Fibroblast of skin of back (primary cell): ENCODE results near the gene ATP7B. TPM values are rescaled to one million over a fixed set of nuclear protein-coding genes. Genes with fewer than 3 reads are reported as not detected.
"Not testable (repeated sequence)": the region's sequence is repeated elsewhere in the genome, so short reads cannot be mapped to it uniquely, and the experiment has no call there.

Source experiments
- DNase-seq: peaks from one replicate; pipeline ENCODE4 v3.0.0-alpha.2; 2013
- polyA plus RNA-seq, 2 experiments: library from polyadenylated mRNA; unstranded; fragments of 120-200 nt; gene quantifications; one replicate each; pipeline ENCODE4 v1.2.1, GENCODE V29; 2013; ENCODE audit not compliant: insufficient read length in 2 of 2

Gene ATP7B
- polyA plus RNA-seq (2013, experiment 1 of 2; ENCODE audit: insufficient read length) = 4.6 TPM
- 9.2 TPM for polyA plus RNA-seq (2013, experiment 2 of 2; ENCODE audit: insufficient read length)

DNA sequence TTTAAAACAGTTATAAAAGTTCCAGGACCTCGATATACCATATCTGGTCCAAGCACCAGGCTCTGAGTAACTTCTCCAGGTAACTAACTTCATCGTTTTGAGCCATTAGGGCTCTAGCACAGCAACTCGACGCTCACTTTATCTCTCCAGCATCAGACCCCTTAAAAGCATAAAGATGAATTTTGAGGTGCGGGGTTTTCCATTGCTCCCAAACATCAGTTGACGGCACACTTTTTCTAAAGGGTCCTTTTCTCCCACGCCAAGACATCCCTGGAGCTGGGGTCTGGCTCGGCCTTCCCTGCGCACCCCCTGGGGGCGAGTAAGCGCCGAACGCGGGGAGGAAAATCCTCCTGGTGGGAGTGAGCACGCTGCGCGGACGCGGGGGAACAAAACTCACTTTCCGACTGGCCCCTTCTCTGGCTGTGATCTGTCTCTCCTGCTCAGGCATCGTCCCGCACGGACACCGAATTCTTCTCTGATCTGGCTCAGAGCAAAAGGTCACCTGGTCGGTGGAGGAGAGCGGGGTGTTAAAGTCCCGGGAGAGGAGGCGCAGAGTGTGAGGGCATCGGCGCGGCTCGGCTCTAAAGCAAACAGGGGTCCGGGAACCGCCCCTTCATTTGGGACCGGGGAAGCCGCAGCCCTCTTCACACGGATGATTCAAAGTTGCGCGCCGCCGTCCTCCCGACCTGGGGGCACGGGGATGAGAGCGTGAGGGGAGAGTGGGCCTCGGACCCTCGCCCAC is at the start of gene ATP7B:
Gene ATP7B (minus strand): TSS at position 561 of the 742 bp plus-strand sequence. CDS start 113 bp downstream, at position 448.
- DNase-seq = peak; percentile 29

DNA sequence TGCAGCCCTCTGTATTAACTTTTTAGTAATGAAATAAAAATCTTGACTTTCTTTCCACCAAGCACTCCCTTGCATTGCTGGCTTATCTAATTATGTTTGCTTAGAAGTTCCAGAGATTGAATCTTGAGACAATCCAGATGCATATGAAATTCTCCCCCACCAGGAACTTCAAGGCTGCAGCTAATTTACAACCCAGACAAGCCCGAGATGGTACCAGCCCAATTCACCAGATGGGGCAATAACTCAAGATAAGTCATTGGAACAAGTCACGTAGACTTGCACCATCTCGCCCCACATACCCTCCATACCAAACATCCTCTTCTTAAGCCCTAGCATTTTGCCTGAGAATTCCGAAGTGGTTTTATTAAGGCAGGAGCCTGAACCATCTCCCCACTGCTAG is 42.2 kb upstream of the ATP7B start:
- no peak for DNase-seq

DNA sequence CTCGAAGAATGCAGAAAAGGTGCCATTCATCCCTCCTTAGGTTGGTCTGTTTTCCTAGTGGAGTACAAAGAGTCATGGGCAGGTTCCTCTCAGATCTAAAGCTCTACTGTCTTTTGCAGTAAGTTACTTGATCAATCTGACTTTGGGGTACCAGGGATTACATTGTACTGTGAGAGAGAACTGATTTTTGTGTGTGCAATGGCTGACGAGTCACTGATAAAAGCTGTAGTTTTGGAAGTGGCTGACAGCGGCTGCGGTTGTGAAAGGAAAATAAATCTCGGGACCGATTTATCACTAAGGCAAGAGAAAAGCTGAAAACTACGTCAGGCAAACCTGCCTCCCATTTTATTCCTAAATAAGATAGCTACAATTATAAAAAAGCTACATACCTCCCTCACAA is 40.1 kb upstream of the ATP7B start:
- no peak for DNase-seq

DNA sequence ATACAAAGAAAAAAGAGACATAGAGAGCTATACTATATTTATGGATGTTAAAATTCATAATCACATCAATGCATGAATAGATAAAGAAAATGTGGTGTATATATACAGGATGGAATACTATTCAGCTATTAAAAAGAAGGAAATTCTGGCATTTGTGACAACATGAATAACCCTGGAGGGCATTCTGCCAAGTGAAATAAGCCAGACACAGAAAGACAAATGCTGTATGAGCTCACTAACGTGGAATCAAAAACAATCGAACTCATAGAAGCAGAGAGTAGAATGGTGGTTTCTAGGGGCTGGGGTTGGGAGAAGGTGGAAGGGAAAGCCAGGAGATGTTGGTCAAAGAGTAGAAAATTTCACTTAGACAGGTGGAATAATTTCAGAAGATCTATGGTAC is 37.3 kb upstream of the ATP7B start:
- peak; percentile 50 for DNase-seq

DNA sequence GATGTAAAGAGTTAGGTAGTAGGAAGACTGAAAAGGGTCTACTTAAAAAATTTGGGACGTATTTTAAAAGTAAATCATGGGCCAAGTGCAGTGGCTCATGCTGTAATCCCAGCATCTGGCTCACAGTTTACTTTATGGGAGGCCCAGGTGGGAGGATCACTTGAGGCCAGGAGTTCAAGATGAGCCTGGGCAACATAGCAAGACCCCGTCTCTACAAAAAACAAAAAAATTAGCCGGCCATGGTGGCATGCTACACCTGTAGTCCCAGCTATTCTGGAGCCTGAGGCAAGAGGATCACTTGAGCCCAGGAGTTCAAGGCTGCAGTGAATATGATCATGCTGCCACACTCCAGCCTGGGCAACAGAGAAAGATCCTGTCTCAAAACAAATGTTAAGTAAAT is 36.2 kb upstream of the ATP7B start:
- DNase-seq = no peak

DNA sequence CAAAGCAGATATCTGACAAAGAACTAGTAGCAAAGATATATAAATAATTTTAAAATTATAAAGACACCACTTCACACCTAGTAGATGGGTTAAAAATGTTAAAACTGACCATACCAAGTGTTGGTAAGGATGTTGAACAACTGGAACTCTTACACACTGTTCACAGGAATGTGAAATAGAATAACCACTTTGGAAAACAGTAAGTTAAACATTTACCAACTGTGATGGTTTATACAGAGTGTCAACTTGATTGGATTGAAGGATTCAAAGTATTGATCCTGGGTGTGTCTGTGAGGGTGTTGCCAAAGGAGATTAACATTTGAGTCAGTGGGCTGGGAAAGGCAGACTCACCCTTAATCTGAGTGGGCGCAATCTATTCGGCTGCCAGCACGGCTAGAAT is 32.4 kb upstream of the ATP7B start:
- no peak for DNase-seq

DNA sequence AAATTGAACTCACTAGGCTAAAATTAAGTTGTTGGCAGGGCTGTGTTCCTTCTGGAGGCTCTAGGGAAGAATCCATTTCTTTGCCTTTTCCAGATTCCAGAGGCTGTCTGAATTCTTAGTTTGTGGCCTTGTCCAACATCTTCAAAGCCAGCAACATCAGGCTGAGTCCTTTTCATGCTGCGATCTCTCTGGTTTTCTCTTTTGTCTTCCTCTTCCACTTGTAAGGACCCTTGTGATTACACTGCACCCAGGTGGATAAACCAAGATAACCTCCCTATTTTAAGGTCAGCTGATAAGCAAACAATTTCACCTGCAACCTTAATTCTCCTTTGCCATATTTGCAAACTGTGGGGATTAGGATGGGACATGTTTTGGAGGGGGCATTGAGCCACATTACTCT is 24.8 kb upstream of the ATP7B start:
- DNase-seq = no peak

DNA sequence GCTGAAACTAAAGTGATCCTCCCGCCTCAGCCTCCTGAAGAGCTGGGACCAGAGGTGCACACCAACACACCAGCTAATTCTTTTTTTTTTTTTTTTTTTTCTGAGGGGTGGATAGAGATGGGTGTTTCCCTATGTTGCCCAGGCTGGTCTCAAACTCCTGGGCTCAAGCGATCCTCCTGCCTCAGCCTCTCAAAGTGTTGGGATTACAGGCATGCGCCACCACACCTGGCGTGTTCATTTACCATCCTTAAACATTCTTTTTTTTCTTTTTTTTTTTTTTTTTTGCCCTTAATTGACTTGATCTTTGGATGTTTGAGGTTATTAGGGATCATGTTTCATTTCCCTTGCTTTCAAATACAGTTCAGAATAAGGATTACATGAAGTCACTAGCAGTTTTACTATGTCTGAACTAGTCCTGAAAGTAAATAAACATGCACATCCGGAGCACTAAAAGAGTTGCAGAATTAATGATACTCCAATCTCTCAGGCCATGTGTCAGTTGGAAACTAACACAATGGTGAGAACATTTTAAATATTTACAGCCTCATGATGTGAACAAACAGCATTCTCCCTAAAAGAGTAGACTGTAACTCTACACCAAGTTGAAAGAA is 23.5 kb upstream of the ATP7B start:
- no peak for DNase-seq

DNA sequence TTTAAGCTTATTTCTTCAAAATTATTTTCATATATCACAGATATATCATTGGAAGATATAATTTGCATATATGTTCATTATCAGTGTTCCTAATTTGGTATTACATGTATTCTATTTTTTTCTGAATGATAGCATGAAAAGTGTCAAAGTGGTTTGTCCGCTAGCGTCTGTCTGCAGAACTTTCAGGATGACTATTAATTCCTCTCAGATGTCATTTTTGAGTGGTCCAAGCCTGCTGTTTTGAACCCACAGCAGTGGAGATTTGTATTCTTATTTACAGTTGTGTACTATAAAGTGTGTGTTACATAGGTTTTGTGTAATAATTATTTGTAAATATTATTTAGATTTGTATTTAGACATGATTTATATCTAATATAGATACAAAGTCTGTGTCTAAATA is 21.8 kb upstream of the ATP7B start:
- DNase-seq = no peak

DNA sequence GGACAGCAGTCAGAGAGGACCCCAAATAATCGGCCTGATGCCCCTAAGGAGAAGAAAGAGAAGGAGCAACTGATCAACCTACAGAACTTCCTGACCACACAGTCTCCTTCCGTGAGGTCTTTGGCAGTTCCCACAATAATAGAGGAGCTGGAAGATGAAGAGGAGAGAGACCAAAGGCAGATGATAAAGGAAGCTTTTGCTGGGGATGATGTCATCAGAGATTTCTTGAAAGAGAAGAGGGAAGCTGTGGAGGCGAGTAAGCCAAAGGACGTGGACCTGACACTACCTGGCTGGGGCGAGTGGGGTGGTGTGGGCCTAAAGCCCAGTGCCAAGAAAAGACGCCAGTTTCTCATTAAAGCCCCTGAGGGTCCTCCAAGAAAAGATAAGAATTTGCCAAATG is 19.2 kb upstream of the ATP7B start:
- DNase-seq = not testable (repeated sequence)

DNA sequence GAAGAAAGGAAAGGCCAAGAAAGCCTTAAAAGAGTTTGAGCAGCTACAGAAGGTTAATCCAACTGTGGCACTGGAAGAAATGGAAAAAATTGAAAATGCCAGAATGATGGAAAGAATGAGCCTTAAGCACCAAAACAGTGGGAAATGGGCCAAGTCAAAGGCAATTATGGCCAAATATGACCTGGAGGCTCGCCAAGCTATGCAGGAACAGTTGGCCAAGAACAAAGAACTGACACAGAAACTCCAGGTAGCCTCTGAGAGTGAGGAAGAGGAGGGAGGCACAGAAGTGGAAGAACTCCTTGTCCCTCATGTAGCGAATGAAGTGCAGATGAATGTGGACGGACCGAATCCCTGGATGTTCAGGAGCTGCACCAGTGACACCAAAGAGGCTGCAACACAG is 18.3 kb upstream of the ATP7B start:
- DNase-seq = no peak

DNA sequence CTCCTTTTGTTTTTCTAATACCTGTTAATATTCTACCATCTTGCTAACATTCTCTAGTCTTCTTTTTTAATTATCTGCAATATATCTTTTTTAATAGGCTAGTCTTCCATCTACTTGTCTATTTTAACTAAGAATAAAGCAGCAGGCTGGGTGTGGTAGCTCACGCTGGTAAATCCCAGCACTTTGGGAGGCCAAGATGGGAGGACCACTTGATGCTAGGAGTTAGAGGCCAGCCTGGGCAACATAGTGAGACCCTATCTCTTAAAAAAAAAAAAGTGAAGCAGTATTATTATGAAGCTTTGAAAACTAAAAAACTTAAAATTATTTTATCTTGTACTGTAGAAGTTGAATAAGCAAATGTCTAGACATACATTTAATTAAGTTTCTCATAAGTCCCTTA is 16.6 kb upstream of the ATP7B start:
- no peak for DNase-seq

DNA sequence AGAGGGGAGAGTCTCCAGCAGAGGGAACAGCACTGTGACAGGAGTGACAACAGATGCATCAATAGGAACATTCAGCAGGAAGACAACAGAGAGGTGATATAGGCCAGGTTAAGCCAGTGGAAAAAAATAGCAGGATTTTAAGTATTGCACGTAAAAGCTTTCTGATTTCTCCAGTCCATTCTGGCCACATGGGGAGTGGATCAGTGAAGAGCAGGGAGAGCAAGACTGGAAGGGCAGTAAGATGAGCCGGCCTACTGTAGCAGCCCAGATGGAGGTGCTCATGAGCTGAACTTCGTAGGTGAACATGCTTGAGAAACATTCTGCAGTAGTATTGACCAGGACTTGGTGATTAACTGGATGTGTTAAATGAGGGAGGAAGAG is 15.0 kb upstream of the ATP7B start:
- DNase-seq = no peak

DNA sequence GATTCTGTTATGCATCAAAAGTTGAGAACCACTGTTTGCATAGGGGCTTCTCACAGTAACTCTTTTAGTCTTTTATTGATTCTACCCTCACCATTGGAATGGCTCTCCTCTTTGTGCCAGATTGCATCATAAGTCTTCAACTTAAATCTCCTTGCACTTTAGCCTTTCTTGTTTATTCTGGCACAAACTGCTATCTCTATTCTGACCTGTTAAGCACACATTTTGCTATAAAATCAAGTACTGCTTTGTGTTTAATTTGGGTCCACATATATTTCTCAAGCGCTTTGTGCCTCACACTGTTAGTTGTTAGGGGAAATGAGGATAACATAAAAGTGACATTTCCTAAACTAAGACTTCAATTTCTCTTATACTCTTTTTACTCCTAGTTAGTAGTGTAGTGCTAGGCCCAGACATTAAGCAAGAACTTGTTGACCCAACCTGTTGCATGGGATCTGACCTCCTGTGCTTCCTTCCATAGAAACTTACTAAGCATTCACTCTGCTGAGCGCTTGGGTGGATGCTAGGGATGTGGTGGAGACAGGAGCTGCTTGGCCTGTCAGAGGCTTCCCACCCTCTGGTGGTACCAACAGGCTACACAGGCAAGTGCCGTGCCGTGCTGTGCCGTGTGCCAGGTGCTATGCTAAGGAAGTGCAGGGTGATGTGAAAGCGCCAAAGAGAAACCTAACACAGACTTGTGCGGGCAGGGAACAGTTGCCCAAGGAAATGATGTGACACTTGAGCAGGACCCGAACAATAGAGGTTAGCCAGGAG is 14.4 kb upstream of the ATP7B start:
- DNase-seq = no peak

DNA sequence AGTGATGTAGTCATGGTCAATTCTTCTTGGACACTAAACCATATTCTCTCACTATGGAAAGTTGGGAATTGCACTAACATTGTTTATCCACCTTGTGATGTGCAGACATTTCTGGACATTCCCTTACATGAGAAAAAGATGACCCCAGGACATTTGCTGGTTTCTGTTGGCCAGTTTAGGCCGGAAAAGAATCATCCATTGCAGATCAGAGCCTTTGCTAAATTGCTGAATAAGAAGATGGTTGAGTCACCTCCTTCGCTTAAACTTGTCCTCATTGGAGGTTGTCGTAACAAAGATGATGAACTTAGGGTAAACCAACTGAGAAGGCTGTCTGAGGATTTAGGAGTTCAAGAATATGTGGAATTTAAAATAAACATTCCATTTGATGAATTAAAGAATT is 13.2 kb upstream of the ATP7B start, which contains the start of gene UTP14C:
Gene UTP14C (plus strand): TSS at position 211 of the 400 bp plus-strand sequence. CDS start 4,114 bp downstream, outside the sequence.
- no peak for DNase-seq

DNA sequence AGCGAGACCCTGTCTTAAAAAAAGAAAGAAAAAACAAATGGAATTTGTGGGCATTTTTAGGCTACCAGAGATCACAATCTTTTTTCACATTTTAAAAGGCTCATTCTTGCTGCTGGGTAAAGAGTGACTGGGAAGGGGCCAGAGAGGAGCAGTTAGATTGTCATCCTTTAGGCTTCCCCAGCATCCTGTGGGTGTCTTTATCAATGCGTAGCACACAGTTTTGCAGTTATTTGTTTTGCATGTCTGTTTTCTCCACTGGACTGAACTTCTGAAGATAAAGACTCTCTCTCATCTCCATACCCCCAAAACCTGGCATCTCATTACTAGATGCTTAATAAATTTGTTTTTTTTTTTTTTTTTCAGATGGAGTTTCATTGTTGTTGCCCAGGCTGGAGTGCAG is 11.1 kb upstream of the ATP7B start:
- DNase-seq = no peak

DNA sequence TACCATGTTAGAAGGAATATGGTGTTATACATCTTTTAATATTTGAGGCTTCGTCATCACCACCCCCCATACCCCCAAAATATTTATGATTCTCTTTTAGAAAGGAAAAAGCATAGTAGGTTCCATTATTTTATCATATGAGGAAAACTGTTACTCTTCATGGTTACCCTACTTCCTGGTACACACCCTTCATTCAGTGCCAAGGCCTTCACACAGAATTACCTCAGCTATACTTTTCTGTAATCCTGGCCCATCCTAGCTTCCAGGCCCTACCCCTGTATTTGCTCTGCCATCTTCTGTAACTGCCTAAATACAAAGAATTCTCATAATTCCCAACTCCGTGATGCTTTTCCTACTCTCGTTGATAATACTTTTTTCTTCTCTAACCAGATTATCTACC is 8.9 kb upstream of the ATP7B start:
- no peak for DNase-seq

DNA sequence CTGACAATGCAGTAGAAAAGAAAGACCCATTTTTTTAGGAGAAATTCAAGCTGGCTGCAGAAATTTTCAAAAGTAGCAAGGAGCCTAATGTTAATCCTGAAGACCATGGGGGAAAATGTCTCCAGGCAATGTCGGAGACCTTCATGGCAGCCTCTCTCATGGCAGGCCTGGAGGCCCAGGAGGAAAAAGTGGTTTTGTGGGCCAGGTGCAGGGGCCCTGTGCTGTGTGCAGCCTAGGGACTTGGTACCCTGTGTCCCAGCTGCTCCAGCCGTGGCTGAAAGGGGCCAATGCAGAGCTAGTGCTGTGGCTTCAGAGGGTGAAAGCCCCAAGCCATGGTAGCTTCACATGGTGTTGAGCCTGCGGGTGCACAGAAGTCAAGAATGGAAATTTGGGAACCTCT is 5.0 kb upstream of the ATP7B start:
- no peak for DNase-seq

DNA sequence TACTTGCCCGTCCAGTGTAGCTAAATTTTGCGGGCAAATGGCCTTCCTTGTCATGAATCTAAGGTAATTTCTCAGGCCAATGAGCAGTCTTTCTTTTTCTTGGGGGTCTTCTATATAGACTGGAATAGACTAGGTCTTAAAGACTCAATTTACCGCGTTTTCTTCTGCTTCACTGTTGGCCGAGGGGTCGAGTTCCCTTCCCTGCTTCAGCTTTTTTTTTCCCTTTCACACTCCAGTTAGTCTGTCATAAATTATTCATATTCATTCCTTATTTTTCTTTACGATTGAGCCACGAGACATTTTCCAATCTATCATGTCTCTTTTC is 1.2 kb upstream of the ATP7B start:
- DNase-seq = no peak

DNA sequence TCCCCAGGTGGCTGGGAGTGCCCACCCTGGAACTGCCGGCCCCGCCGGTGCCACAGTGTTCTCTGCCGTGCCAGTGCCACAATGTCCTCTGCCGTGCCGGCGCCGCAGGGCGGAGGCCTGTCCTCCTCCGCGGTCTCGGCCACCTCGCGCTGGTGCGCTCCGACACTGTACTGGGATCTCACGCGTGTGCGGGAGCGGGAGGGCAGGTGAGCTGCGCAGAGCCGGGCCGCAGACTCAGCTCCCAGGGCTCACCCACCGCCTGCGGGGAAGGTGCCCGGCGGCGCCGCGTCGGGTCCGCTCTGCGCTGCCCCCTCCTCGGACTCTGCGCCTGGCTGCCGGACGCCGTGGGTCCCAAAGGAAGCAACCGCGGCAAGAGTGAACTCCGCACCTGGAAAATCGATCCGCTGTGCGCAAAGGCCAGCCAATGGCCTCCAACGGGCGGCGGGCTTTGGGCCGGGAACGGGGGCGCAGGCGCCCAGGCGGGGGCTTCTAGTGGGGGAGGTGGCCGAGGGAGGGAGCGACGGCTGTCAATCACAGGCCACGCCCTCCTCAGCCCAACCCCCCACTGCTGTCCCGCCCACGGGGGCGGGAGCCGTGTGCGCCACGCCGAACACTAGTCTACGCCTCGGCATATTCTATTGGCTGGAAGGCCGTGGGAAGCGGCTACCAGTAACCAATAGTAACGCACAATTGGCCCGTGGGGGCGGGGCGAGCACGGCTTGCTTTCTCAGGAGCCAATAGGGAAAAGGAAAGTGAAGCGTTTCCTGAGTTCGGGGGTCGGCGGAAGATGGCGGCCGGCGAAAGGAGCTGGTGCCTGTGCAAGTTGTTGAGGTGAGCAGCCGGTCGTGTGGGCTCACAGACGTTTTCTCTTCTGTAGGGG is 622 bp upstream of the ATP7B start, which contains the start of gene ALG11:
Gene ALG11 (plus strand): TSS at position 767 of the 880 bp plus-strand sequence. CDS start 21 bp downstream, at position 788.
- DNase-seq = peak; percentile 97

DNA sequence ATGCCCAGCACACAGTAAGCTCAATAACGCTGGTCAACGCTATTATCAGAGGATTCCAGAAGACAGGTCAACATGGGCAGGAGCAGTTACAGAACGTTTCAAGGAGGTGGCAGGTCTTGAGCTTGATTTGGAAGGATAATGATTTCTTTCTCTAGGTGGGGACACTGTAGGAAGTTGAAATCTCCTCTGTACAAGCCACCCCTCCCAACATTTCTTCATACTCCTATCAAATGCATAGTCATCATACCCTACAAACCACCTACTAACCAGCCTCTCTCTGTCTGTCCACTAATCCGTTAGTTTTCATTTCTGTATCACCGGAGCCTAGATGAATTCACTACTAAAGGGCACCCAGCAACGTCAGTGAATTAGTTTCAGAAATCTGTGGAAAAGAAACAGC is 1.3 kb downstream of the ATP7B start:
- DNase-seq = no peak

DNA sequence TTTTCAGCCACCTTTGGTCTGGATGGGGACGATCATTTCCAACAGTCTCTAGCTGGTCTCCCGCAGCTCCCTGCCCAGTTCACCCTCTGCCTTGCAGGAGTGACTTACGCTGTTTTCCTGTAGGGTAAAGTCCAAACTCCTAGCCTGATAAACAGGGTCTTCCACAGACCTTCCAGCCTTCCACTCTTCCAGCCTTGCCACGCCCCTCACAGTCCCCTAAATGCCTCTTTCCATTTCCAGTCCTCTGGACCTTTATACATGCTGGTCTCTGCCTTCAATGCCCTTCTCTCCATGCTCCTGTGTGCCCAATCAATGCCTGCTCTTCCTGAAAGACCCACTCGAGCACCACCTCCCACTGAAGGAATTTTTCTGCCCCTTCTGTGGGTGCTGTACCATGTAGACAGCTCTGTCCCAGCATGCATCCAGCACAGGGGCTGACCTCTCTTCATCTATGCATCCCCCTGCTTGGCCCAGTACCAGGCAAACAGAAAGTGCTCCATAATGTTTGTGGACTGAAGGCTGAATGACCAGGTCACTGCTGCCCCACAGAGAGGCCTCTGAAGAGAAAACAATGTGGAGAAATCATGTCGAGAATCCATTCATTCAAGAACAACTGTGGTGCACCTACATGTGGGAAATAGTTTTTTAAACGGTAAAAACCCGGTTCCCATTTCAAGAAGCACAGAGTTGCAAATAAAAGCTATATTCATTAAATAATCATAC is 4.6 kb downstream of the ATP7B start:
- no peak for DNase-seq
